Lower lobe of right lung (tissue), 2 donors: ENCODE results near the gene ADSL. TPM values are rescaled to one million over a fixed set of nuclear protein-coding genes. Genes with fewer than 3 reads are reported as not detected.

Experiments
- ATAC-seq, 2 donors: fragments of 200-7000 bp; cut with Tn5 transposase; one replicate each; pipeline ENCODE4 v1.9.1; 2020 to 2022; ENCODE audit warnings: mild to moderate bottlenecking in 2 of 2, moderate library complexity in 2 of 2
- DNase-seq: peaks from one replicate; pipeline ENCODE4 v3.0.0-alpha.2; 2020
- H3K27ac ChIP-seq: fragments of 200-600 bp; one replicate; pipeline ENCODE4 v1.8.0; 2022
- H3K27me3 ChIP-seq: fragments of 200-600 bp; one replicate; pipeline ENCODE4 v1.8.0; 2022; ENCODE audit warnings: low read depth
- H3K36me3 ChIP-seq: fragments of 200-600 bp; one replicate; pipeline ENCODE4 v1.8.0; 2022; ENCODE audit warnings: mild to moderate bottlenecking
- H3K4me1 ChIP-seq: fragments of 200-600 bp; one replicate; pipeline ENCODE4 v1.8.0; 2022
- H3K4me3 ChIP-seq: fragments of 200-600 bp; one replicate; pipeline ENCODE4 v1.8.0; 2022; ENCODE audit warnings: mild to moderate bottlenecking
- H3K9me3 ChIP-seq: fragments of 200-600 bp; one replicate; pipeline ENCODE4 v1.8.0; 2022
- CTCF ChIP-seq: fragments of 200-600 bp; IDR thresholded peaks from one replicate; pipeline ENCODE4 v1.8.0; 2022; ENCODE audit warnings: antibody characterized with exemption, mild to moderate bottlenecking
- intact Hi-C: fragments of 100-400 bp; cut with DNase I; formaldehyde crosslinking; loops from one replicate; pipeline ENCODE4 v1.11.0; 2022
- total RNA-seq: library from RNA; stranded (reverse); fragmentation: NEBNext Ultra II Directional; extraction: Animal tissue kit (Norgen Biotek cat#: 25700); gene quantifications from one replicate; pipeline ENCODE4 v1.2.1, GENCODE V29; 2021
- donor health status: DM: no; HTN: yes; CAD: no; lungs with severe emphysema.

ADSL gene
- total RNA-seq, 1 donor from 2014 or later = 38.1 TPM

- Histone ChIP-seq H3K36me3 (peaks cover 70% of the 10 kb centered on the region), H3K4me3 (no peak overlapping the region), H3K4me1 (peaks cover 18% of the 10 kb centered on the region), H3K27me3 (no peaks in the 10 kb centered on the region), H3K9me3 (no peaks in the 10 kb centered on the region), H3K27ac (peak overlapping the region; percentile 53)
- DNase-seq = no peak
- intact Hi-C loops = no loop called here
- no peak for ATAC-seq
- no peak for TF ChIP-seq CTCF
These were observed 22.6 kb upstream of the ADSL start for GRCh38 chr22:40323681-40324171.

- Histone ChIP-seq H3K27ac (peak overlapping the region; percentile 53), H3K4me1 (peaks cover 18% of the 10 kb centered on the region), H3K9me3 (no peaks in the 10 kb centered on the region), H3K4me3 (no peak overlapping the region), H3K27me3 (no peaks in the 10 kb centered on the region), H3K36me3 (peaks cover 60% of the 10 kb centered on the region)
- TF ChIP-seq CTCF = no peak
- intact Hi-C loops = no loop called here
- DNase-seq = no peak
- ATAC-seq = peak; percentile 32 to 50
These were observed 21.6 kb upstream of the ADSL start for GRCh38 chr22:40324468-40325305.

- Histone ChIP-seq H3K9me3 (no peaks in the 10 kb centered on the region), H3K27me3 (no peaks in the 10 kb centered on the region), H3K27ac (no peak overlapping the region), H3K4me3 (no peak overlapping the region), H3K36me3 (peaks cover 54% of the 10 kb centered on the region), H3K4me1 (peaks cover 18% of the 10 kb centered on the region)
- ATAC-seq (no peak), DNase-seq (no peak)
- no peak for TF ChIP-seq CTCF
- intact Hi-C loops = no loop called here
These were observed 21.0 kb upstream of the ADSL start for GRCh38 chr22:40325315-40325714.

- no peaks in the 10 kb centered on the region for H3K27me3 ChIP-seq
- no peak overlapping the region for H3K4me3 ChIP-seq
- H3K9me3 ChIP-seq = no peaks in the 10 kb centered on the region
- peaks cover 36% of the 10 kb centered on the region for H3K36me3 ChIP-seq
- TF ChIP-seq CTCF = no peak
- H3K4me1 ChIP-seq = peaks cover 18% of the 10 kb centered on the region
- intact Hi-C loops = no loop called here
- H3K27ac ChIP-seq = no peak overlapping the region
- no peak for DNase-seq
- ATAC-seq = peak in 1 of 2 donors; percentile 14
These were observed 19.2 kb upstream of the ADSL start for GRCh38 chr22:40326905-40327735.

- H3K9me3 ChIP-seq = no peaks in the 10 kb centered on the region
- H3K4me1 ChIP-seq = peaks cover 18% of the 10 kb centered on the region
- no peaks in the 10 kb centered on the region for H3K27me3 ChIP-seq
- DNase-seq = no peak
- peaks cover 29% of the 10 kb centered on the region for H3K36me3 ChIP-seq
- no peak overlapping the region for H3K4me3 ChIP-seq
- no peak for ATAC-seq
- no peak for TF ChIP-seq CTCF
- no peak overlapping the region for H3K27ac ChIP-seq
- intact Hi-C loops = no loop called here
These were observed 17.5 kb upstream of the ADSL start for GRCh38 chr22:40328546-40329456.
